GM18867 (cell line): Measurements from ENCODE around the gene SAMD5.

ENCODE experiments used
- ATAC-seq: cut with Tn5 transposase; IDR thresholded peaks from one replicate; pipeline ENCODE4 v1.9.1; 2021; ENCODE audit warnings: mild to moderate bottlenecking, moderate library complexity; ENCODE audit not compliant: unreplicated experiment

Gene SAMD5

DNA sequence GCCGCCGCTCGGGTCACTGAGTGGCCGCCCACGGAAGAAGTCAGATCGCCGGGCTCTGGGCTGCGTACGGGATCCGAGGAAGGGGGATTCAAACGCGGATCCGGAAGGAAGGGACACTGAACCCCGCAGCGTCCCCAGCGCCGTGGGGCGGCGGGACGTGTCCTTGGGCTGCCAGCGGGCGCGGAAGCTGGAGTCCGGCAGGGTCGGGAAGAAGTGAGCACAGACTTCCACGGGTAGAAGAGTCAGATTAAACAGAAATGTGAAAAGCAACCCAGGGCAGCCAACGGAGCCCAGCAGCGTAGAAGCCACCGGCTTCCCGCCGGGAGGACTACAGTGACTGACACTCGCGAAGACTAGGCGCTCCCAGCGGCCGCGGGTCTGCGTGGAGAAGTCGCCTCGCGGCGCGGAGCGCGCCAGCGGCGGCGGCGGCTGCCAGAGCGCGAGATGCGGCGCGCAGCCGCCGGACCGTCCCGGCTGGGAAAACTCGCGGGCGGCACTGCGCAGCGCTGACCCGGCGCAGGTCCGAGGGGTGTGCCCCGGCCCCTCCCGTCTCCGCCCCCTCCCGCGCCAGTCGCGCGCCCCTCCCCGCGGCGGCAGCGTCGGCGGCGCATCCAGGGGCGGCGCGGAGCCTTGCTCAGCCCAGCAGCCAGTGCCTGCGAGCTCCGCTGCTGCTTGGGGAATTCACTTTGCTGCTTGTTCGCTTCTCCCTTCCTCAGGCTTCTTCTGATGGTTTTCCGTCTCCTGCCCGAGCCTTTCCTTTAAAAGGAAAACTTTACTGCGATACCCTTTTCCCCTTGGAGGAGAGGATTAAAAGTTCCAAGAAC is at the start of gene SAMD5:
TSS of gene SAMD5 (plus strand) at position 649 of the 824 bp plus-strand sequence. CDS start 239 bp downstream, outside the sequence.
- peak; percentile 43 for ATAC-seq

DNA sequence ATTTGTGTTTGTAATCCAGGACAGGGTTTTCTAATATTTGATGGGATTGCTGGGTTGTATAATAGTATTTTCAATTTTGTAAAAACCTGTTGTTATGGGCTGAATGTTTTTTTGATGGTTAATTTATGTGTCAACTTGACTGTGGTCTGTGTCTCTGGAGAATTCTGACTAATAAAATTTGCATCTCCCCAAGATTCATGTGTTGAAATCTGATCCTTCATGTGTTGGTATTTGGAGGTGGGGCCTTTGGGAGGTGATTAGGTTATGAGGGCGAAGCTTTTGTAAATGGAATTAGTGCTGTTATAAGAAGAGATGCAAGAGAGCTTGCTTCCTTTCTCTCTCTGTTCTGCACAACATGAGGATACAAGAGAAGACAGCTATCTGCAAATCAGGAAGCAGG is 48.7 kb upstream of the SAMD5 start:
- ATAC-seq: peak; percentile 52

DNA sequence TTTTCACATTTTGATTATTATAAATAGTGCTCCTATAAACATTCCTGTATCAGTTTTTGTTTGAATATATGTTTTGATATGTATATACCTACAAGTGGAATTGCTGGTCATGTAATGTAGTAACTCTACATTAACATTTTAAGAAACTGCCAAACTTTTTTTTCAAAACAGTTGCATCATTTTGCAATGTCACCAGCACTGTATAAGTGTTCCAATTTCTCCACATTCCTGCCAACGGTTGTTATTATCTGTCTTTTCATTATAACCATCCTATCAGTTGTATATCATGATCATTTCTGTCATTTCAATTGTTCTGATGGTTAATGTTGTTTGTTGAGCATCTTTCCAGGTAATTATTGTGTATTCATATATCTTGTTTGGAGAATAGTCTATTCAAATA is 44.8 kb upstream of the SAMD5 start:
- no peak for ATAC-seq

DNA sequence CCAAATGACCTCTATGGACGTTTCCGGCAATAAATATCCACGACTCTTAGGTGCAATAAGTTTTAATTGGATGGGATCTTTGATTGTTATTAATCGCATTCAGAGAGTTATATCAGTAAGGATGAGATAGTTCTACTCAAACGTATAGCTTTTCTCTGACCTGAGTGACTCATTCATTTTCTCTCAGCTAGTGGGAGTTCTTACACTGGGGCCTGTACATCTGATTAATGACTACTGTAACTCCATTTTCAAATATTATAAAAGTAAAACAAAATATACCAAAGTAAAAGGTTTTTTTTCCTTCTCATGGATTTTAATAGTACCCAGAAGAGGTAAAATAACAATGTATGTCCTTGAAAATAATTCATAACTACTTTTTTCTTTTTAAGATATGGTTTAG is 41.1 kb upstream of the SAMD5 start:
- ATAC-seq: no peak

DNA sequence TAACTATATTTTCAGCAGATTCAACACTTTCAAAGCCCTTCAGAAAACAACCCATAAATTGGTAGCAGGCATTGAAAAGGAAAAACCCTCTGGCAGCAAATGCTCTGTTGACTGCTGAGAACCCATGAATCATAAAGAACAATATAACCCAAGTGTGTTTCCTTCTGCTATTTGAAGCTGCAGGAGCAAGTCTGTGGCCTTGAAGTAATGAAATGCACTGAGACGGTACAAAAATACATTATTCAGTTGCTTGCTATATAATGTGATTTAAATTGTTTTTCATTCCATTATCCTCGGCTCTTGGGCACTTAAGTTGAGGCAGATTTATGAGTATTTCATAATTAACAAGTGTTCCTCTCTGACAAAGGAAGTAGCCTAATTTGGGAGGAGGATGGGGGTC is 40.6 kb upstream of the SAMD5 start:
- no peak for ATAC-seq

DNA sequence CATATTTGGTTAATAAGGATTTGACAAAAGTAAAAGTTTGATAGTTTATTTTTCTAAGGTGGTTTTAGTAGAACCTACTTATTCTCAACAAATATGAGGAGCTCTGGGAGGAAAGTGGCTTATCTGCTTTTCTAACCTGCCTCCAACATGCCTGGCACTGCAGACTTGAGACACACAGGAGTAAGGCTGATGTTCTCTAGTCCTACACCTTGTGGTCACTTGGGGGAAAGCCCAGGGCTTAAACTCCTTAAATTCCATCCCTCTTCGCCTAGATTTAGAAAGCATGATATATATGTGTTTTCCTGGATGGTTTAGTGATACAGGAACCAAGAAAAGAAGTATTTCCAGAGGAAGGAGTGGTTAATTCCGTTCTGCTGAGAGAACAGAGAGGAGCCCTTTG is 39.9 kb upstream of the SAMD5 start:
- no peak for ATAC-seq

DNA sequence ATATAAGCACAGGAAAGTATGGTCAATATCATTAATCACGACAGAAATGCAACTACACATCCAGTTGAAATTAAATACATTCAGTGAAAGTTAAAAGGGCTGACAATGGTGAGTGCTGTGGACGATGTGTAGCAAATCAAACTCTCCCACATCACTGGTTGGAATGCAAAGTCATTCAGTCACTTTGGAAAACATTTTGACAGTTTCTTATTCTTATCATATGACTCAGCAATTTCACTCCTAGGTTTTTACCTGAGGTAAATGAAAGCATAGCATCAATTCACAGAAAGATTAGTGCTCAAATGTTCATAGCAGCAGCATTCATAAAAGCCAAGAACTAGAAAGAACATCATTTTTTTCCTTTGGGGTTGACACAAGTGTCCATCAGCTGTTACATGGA is 28.6 kb upstream of the SAMD5 start:
- ATAC-seq: no peak

DNA sequence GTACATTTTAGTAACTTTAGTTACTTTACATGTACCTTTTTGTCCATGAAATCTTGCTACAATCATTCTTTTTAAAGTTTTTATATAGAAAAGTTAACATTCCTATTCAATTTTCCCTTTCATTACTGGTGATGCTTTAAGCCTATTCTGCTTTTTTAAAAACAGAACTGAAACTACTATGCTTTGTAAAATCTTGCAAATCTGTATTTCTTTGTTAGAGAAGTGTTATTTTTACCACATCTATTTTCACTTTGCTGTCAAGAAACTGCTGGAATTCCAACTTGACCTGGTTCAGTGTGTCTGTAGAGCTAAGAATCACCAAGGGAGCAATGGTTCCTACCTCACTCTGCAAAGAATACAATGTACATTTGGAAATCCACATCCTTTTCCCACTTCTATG is 21.8 kb upstream of the SAMD5 start:
- peak; percentile 90 for ATAC-seq

DNA sequence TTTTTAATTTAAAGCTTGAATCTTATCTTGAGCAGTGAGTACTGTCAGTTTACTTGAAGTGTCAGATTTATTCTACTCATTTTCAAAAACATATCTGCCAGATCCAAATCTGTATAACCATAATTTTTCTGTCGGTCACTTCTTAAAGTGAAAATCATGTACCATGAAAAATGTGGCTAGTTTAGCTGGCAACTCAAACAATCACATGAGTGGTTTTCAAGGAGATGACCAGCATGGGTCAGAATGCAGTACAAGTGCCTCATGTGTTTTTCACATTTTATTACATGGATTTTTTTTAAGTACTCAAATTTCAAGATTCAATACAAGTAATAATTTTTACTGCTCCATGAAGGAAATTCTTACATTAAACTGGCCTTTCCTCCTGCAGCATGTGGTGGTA is 11.0 kb upstream of the SAMD5 start:
- no peak for ATAC-seq

DNA sequence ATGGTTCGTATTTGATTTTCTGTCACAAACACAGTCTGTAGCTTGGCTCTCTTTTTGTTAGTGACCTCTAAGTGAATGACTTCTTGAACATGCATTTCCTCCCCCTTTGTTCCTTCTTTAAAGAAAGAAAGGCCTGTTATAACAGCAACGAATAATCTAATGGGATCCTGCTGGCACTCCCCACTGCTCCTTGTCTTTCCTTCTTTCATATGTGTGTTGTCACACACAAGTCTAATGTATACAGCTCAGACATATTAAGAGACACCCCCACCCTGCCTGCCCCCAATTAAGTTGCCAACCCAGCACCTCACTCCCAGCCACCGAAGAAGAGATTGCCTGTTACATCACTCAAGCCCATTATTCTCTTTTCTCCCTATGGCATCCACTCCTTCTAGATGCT is 4.9 kb upstream of the SAMD5 start:
- no peak for ATAC-seq

DNA sequence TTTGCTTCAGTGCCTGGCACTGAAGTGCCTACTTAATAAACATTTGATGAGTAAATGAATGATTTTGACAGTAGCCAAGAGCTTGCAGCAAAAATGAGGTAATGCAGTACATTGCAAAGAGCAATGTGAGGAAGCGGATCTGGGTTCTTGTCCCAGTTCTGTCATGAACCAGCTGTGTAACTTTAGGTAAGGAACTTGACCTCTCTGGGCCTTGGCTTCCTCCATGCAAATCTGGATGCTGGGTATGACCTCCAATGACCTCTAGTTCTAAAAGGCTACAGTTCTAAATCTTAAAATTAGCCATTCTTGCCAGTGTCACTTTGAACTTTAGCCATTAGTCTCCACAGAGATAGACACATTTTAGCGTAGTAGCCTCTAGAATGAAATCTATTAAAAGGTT is 3.6 kb upstream of the SAMD5 start:
- ATAC-seq: no peak

DNA sequence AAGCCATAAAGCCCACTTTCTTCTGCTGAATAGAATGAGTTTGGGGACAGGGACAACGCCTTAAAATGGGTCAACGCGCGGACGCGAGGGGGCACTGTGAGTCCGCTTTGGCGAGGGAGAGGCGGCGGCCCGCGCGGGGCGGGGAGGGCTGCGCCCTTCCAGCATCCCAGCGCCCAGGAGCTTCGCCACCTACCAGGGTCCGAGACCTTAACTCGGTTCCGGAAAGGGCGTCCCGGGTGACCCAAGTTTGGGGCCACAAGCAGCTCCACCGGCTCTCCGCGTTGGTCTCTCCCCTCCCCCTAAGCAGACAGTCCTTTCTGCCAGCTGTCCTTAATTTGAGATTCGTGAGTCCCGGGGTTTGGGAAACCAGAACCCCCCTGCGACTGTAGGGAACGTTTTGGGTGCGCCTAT is 1.8 kb upstream of the SAMD5 start:
- ATAC-seq: peak; percentile 58

DNA sequence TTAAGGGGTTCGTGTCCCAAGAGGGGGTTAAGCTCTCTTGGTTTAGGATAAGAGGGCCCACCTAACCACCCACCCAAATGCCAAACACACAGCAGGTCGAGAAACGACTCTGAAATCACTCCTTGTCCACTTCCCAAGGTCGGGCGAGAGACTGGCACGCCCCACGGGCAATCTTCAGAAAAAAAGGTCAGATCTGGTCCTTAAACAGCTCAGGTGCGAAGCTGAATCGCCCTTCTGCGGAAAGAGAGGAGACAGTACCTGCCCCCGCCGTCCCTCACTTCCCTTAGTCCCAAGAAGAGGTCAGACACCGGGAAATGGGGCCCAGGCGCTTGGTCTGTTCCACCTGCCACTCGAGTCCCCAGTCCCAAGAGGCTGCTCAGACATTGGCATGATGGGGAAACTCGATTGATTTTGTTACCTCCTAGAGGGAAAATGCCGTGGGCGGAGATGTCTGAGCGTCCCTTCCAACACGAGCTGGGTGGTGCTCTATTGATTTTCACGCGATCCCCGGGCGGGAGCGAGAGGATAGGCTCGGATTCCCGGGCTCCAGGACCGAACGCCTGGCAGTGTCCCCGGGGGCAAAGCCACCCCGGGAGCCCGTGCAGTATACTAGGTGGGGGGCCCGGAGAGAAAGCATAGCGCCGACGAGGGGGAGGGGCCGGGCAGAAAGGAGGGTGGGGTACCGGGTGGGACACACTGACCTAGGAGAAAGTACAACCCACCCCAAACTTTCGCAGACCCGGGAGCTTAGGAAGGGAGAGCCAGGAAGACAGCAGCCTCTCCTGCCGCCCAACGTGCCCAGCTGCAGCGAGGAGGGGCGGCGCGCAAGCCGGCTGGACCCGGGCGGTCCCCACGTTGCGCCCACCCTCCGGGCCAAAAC is 1.1 kb upstream of the SAMD5 start:
- no peak for ATAC-seq

DNA sequence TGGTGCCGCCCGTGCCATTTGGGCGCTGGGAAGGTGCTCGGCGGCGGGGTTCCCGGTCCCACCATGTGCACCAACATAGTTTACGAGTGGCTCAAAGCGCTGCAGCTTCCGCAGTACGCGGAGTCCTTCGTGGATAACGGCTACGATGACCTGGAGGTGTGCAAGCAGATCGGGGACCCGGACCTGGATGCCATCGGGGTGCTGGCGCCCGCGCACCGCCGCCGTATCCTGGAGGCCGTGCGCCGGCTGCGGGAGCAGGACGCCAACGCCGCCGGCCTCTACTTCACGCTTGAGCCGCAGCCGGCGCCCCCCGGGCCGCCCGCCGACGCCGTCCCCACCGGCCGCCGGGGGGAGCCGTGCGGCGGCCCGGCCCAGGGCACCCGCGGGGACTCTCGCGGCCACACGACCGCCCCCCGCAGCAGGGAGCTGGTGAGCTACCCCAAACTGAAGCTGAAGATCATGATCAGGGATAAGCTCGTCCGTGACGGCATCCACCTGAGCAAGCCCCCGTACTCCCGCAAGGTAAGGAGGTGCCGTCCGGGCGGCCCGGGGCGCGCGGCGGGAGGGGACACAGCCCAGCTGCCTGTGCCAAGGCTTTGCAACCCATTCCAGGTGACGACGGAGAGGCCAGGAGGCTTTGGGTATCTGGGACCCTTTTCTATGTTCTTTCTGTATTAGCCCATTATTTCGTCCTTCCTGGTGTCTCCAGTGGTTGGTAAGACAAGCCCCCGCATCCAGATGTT is 547 bp downstream of the SAMD5 start:
- ATAC-seq: no peak

DNA sequence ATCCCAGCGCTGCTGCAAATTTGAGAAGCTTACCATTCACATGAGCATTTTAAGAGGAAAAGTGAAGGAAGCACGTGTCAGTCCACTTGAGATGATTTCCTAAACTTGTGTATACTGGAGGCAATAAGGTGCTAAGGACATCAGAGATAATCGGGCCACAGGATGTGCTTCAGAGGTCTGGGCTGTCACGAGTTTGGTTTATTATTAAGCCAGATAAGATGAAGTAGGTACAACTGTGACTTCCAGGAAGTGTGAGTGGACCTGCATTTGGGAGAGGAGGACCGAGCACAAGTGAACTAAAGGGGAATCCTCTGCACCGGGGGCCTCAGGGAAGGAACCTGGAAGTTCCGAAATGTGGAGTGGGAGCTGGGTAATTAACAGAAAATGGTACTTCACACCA is 1.4 kb downstream of the SAMD5 start:
- ATAC-seq: peak; percentile 34

DNA sequence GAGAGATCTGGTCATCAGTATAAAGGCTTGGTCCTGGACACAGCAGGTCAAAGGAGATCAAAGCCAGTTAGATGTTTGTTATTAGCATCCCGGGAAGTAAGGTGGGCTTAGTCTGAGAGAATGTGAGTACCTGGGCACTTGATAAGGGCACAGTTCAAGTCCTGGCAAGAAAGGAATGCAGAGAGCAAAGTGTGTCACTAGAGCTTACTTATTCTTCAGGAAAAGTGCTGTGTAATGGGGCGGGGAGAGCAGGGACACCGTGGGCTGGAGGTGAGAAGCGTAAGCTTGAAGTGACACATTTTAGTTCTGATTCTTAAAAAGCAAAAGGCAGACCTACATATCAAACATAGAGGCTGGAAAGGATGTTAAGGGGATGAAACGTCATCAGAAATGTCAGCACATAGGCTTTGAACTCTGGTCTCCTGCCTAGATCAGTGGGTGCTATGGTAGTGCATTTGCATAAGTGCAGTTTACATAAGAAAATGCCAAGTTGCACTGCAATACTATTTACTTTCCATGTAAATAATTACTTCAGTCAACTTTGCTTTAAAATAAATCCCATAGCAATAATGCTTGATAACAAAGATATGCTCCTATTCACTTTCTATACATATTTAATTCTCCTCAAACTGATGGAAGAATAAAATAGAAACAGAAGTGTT is 2.6 kb downstream of the SAMD5 start:
- no peak for ATAC-seq

DNA sequence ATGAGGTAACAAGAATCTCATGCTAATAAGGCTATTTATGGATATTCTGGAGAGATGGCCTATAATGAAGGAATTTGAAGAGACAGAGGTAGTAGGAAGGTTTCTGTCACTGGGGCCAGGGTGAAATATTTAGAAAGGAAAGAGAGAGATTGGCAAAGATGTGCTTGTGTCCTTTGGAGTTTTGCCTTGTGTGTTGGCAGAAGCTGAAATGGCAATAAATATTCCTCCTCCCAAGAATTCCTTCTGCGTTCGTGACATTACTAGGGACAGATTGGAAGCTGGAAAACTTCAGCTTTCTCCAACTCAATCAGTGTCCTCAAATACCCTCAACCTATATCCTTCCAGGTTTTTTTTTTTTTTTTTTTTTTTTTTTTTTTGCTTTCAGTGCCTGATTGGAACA is 6.3 kb downstream of the SAMD5 start:
- no peak for ATAC-seq

DNA sequence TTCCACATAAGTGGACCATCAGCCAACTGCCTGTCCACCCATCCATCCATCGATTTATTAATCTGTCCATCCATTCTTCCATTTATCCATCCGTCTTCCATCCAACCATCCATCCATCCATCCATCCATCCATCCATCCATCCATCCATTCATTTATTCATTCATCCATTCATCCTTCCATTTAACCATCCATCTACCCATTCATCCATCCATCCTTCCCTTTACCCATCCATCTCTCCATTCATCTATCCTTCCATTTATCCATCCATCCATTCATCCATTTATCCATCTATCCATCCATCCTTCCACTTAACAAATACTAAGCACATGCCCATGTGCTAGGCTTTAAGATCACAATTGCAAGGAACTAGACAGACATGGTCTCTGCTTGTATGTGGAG is 6.8 kb downstream of the SAMD5 start:
- ATAC-seq: no peak

DNA sequence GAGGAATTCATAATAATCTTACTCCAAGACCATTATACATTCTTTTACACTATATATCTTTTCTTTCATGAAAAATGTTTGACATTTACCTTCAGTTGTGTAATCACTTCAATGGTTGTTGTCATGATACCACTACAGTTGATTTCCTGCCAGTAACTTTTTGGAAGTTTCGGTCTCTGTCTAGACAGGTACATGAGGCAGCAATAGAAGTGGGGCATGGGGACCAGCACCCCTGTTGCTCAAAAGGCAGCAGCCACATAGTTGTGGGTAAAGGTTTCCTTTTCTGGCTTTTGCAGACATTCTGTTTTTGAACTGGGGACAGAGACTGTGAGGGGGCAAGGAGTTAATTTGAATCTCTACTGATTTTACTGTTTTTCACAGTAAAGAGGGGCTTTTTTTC is 14.1 kb downstream of the SAMD5 start:
- ATAC-seq: peak; percentile 77

DNA sequence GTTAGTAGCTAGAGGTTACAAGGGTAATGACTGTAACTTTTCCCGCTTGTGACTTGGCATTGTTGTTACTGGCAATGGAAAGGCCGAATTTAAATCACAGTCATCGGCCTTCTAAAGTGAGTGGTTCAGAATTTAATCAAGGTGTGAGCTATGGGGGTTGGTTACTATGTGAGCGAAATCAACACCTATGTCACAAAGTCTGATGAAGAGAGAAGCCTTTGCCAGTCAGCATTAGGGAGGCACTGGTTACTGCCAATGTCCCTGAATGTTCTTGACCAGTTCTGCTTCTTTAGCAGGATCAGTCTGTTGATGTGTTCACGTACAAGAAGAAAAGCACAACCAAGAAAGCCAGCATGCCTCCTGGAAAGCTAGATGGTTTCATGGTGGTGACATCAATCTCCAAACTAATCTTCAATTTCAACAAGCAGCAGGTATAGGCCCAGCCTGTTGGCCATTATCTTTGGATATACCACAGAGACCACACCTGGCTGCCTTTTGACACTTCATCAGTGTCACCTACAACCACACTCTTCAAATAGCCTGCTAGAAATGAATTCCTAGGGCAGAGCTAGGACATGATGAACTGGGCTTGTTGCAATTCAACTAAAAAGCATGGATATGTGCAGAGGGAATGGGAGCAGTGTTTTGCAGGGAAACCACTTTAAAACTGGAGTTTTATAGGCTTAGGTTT is 17.2 kb downstream of the SAMD5 start:
- ATAC-seq: no peak
